ENCODE results near the gene MYO9B. TPM values are rescaled to one million over a fixed set of nuclear protein-coding genes. Genes with fewer than 3 reads are reported as not detected.

The MYO9B gene
- total and polyA plus RNA-seq, 9 of the 15 experiments (the other 6 are each of a cell fraction or from before 2014, with no cell fraction given) = 2.4 to 77.6 (median 23.0) TPM

- no peak for TF ChIP-seq ZNF445 (CRISPR knock-in tag; IDR thresholded peaks at IDR 0.05; ENCODE audit: low read depth)
- no peak for TF ChIP-seq PCBP2 (IDR thresholded peaks at IDR 0.05; ENCODE audit: low read depth, low read length, poor library complexity, severe bottlenecking)
- TF ChIP-seq ZNF589 (CRISPR knock-in tag; IDR thresholded peaks at IDR 0.05; ENCODE audit: low read depth) = no peak
- no peak for TF ChIP-seq CHD1 (IDR thresholded peaks at IDR 0.05; ENCODE audit: low read length)
- no peak for TF ChIP-seq POLR2AphosphoS5 (IDR thresholded peaks at IDR 0.05; ENCODE audit: control insufficient read depth, insufficient read depth, low read depth, low read length)
- TF ChIP-seq GABPB1 (CRISPR knock-in tag; IDR thresholded peaks at IDR 0.05) = no peak
- no peak for TF ChIP-seq ZNF280B (CRISPR knock-in tag; IDR thresholded peaks at IDR 0.05)
- no peak for TF ChIP-seq GABPA (tag; conservative IDR thresholded peaks at IDR 0.05; ENCODE audit: low read depth)
Measured at GRCh38 chr19:17086834-17087233, 11.3 kb downstream of the MYO9B start (continued).

GRCh38 chr19:17088552-17088951 lies 13.0 kb downstream of the MYO9B start:
- TF ChIP-seq IRF9 (tag; IDR thresholded peaks at IDR 0.05) (no peak), ZNF324 (CRISPR knock-in tag; IDR thresholded peaks at IDR 0.05) (no peak), ARID1B (IDR thresholded peaks at IDR 0.05) (no peak), MIER1 (IDR thresholded peaks at IDR 0.05; ENCODE audit: low read depth) (no peak), ZNF3 (CRISPR knock-in tag; IDR thresholded peaks at IDR 0.05) (no peak)
- Histone ChIP-seq H3K79me2 (ENCODE audit: control insufficient read depth, insufficient read depth, low read length) (peaks cover 66% of the 10 kb centered on the region), H3K27ac (ENCODE audit: extremely low read depth, low read depth, low read length) (no peak overlapping the region), H3K4me3 (no peak overlapping the region), H4K20me1 (replicated peaks; ENCODE audit: control insufficient read depth, insufficient read depth, low read length) (peaks cover 8% of the 10 kb centered on the region; the same call in 1 of the 2 replicates), H3K36me3 (ENCODE audit: control insufficient read depth, insufficient read depth, low read length) (peaks cover 30% of the 10 kb centered on the region; the same call in 2 of the 3 replicates), H3K9me3 (replicated peaks; ENCODE audit: control insufficient read depth, insufficient read depth, low read depth, low read length) (no peaks in the 10 kb centered on the region), H3K27me3 (ENCODE audit: control insufficient read depth in 2 of 2, insufficient read depth in 2 of 2, low read length in 2 of 2) (no peaks in the 10 kb centered on the region), H3K9ac (ENCODE audit: insufficient read depth in 1 of 2, low read depth in 2 of 2, low read length in 2 of 2) (0 out of 4 replicates have a peak overlapping the region, but pooled peaks of 1 of the 2 experiments have one; percentile 14), H3K4me1 (replicated peaks in 1 of 2; ENCODE audit: control insufficient read depth in 2 of 2, insufficient read depth in 2 of 2, low read length in 2 of 2) (peaks cover 10 to 20% of the 10 kb centered on the region in 2 experiments; a peak in 4 of 5 replicates), H3K9me1 (ENCODE audit: control insufficient read depth, insufficient read depth, low read length) (no peaks in the 10 kb centered on the region), H2AFZ (ENCODE audit: low read depth, low read length) (no peak overlapping the region), H3K4me2 (ENCODE audit: insufficient read depth, low read length) (no peak overlapping the region)
- no peak for FAIRE-seq
- WGBS (ENCODE audit: insufficient coverage, low coverage, missing lambda C conversion rate) = 95% methylated on average over 5 of the region's 5 CpGs
- in situ Hi-C loops (cut with MboI) = no loop called here
- ChIA-PET CTCF (ENCODE audit: low intra/inter-chr PET ratio) (no interaction called here), POLR2A (interaction anchor here (0.6 to 3.0 kb wide), 2 partner anchors 12 to 30 kb away, joined by 4 to 11 read pairs; no protein-coding TSS in a partner anchor)
- intact Hi-C loops (cut with micrococcal nuclease) = no loop called here
- no TSS peak for BruUV-seq (replicated peaks)
- DNase-seq (ENCODE audit: extremely low read depth in 1 of 4, low spot score in 3 of 4) = no peak
- ATAC-seq = no peak
